Measurements from ENCODE around the gene ICAM2. TPM values are rescaled to one million over a fixed set of nuclear protein-coding genes. Genes with fewer than 3 reads are reported as not detected.

Gene ICAM2
- total RNA-seq, 1 experiment from 2014 or later, result 2.0 TPM

DNA sequence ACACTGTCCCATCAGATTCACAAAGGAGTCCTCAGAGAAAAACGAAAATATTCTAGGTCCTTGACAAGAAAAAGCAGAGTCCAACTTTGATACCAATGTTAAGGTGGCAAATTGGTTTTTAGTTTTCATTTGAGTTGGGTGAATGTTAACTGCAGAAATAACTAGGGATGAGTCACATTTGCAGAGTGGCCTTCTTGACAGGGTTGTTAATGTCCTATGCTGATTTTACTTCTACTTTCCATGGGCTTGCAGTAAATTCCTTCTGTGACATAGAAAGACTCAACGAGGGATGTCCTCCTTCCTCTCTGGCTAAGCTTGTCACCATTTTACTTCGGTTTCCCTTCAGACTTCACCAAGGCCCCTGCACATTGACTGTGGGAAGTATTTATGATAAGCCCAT is 47.2 kb upstream of the ICAM2 start:
- BruUV-seq (replicated peaks), result no TSS peak
- POLR2A ChIA-PET, result no interaction called here

DNA sequence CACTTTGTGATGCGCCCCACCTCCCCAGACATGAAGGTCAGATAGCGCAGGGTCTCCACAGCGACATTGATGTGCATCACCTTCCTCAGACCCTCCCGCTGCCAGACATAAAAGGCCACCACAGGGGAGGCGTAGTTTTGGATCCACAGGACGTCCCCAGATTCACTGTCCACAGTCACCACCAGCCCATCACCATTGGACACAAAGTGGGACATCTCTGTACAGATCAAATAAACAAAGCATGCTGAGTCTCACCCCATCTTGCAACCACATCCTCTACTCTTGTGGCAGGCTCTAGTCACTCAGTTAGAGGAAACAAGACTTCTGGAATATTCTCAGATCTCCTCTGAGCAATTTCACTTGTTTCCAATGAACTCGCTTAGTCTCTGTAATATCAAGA is 46.3 kb upstream of the ICAM2 start:
- no peak for DNase-seq
- no TSS peak for BruUV-seq (replicated peaks)
- CTCF ChIA-PET, result interaction anchor here (6.8 kb wide), 1 partner anchor 67 kb away, joined by 206 read pairs; no protein-coding TSS in a partner anchor
- H3K9me3 Mint-ChIP-seq (ENCODE audit: unreplicated experiment), result peaks cover 19% of the 10 kb centered on the region
- H3K9me3 ChIP-seq, result peaks cover 7% of the 10 kb centered on the region
- intact Hi-C loops (cut with micrococcal nuclease; ENCODE audit: unreplicated experiment), result loop anchor here (10.0 kb wide), 1 partner anchor 218 kb away; no protein-coding TSS in a partner anchor
- no peaks in the 10 kb centered on the region for H3K4me1 Mint-ChIP-seq (ENCODE audit: low read depth, unreplicated experiment)
- H3K27ac Mint-ChIP-seq (ENCODE audit: unreplicated experiment), result no peak overlapping the region
- no peaks in the 10 kb centered on the region for H3K27me3 Mint-ChIP-seq (ENCODE audit: insufficient read depth, unreplicated experiment)
- H3K4me3 Mint-ChIP-seq (ENCODE audit: unreplicated experiment), result no peak overlapping the region
- no peak overlapping the region for H3K4me3 ChIP-seq (ENCODE audit: low read depth, low read length)
- H3K36me3 ChIP-seq (ENCODE audit: control insufficient read depth, insufficient read depth, low read length), result peaks cover 10% of the 10 kb centered on the region
- H3K36me3 Mint-ChIP-seq (ENCODE audit: insufficient read depth, unreplicated experiment), result peaks cover 38% of the 10 kb centered on the region
- H3K27me3 ChIP-seq (replicated peaks; ENCODE audit: control insufficient read depth, insufficient read depth, low read length), result no peaks in the 10 kb centered on the region
- no peaks in the 10 kb centered on the region for H3K4me1 ChIP-seq
- POLR2A ChIA-PET, result no interaction called here
- TF ChIP-seq, protein P1, sequence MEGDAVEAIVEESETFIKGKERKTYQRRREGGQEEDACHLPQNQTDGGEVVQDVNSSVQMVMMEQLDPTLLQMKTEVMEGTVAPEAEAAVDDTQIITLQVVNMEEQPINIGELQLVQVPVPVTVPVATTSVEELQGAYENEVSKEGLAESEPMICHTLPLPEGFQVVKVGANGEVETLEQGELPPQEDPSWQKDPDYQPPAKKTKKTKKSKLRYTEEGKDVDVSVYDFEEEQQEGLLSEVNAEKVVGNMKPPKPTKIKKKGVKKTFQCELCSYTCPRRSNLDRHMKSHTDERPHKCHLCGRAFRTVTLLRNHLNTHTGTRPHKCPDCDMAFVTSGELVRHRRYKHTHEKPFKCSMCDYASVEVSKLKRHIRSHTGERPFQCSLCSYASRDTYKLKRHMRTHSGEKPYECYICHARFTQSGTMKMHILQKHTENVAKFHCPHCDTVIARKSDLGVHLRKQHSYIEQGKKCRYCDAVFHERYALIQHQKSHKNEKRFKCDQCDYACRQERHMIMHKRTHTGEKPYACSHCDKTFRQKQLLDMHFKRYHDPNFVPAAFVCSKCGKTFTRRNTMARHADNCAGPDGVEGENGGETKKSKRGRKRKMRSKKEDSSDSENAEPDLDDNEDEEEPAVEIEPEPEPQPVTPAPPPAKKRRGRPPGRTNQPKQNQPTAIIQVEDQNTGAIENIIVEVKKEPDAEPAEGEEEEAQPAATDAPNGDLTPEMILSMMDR (IDR thresholded peaks at IDR 0.05; ENCODE audit: insufficient read depth in 1 of 2, low read depth in 1 of 2, low read length in 1 of 2, severe bottlenecking in 1 of 2, unreplicated experiment in 1 of 2), result no peak

More for the DNA sequence above, 47.2 kb upstream of the ICAM2 start:
- peaks cover 11% of the 10 kb centered on the region for H3K36me3 ChIP-seq (ENCODE audit: control insufficient read depth, insufficient read depth, low read length)
- CTCF ChIA-PET, result no interaction called here
- Mint-ChIP-seq H3K9me3 (ENCODE audit: unreplicated experiment) (peaks cover 19% of the 10 kb centered on the region), H3K4me3 (ENCODE audit: unreplicated experiment) (no peak overlapping the region), H3K27ac (ENCODE audit: unreplicated experiment) (no peak overlapping the region), H3K27me3 (ENCODE audit: insufficient read depth, unreplicated experiment) (no peaks in the 10 kb centered on the region), H3K36me3 (ENCODE audit: insufficient read depth, unreplicated experiment) (peaks cover 38% of the 10 kb centered on the region), H3K4me1 (ENCODE audit: low read depth, unreplicated experiment) (no peaks in the 10 kb centered on the region)
- no peak overlapping the region for H3K4me3 ChIP-seq (ENCODE audit: low read depth, low read length)
- intact Hi-C loops (cut with micrococcal nuclease; ENCODE audit: unreplicated experiment), result loop anchor here (10.0 kb wide), 1 partner anchor 217 kb away; no protein-coding TSS in a partner anchor
- TF ChIP-seq, protein P1 (IDR thresholded peaks at IDR 0.05; ENCODE audit: insufficient read depth in 1 of 2, low read depth in 1 of 2, low read length in 1 of 2, severe bottlenecking in 1 of 2, unreplicated experiment in 1 of 2), result no peak
- no peak for DNase-seq
- H3K4me1 ChIP-seq, result no peaks in the 10 kb centered on the region
- H3K27me3 ChIP-seq (replicated peaks; ENCODE audit: control insufficient read depth, insufficient read depth, low read length), result no peaks in the 10 kb centered on the region
- peaks cover 7% of the 10 kb centered on the region for H3K9me3 ChIP-seq

DNA sequence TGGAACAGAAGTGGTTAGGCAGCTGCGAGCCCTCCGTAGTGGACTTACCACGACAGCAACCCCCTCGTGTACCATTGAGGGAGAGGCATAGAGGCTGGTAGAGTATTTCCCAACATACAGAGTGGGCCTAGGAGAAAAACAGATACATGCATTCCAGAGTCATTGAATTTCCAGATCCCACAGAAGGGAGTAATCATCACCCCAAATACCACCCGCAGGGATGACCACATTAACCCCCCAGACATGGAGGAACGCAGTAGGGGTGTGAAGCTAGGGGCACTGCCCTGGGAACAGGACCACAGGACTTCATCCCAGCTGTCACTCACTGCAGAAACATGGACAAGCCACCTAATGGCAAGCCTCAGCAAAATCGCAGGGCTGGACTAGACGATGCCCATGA is 44.7 kb upstream of the ICAM2 start:
- H3K36me3 Mint-ChIP-seq (ENCODE audit: insufficient read depth, unreplicated experiment), result peaks cover 29% of the 10 kb centered on the region
- ChIA-PET CTCF (interaction anchor here (6.8 kb wide), 1 partner anchor 68 kb away, joined by 206 read pairs; no protein-coding TSS in a partner anchor), POLR2A (no interaction called here)
- H3K27ac Mint-ChIP-seq (ENCODE audit: unreplicated experiment), result no peak overlapping the region
- no TSS peak for BruUV-seq (replicated peaks)
- H3K9me3 Mint-ChIP-seq (ENCODE audit: unreplicated experiment), result peaks cover 8% of the 10 kb centered on the region
- TF ChIP-seq, protein P1 (IDR thresholded peaks at IDR 0.05; ENCODE audit: insufficient read depth in 1 of 2, low read depth in 1 of 2, low read length in 1 of 2, severe bottlenecking in 1 of 2, unreplicated experiment in 1 of 2), result no peak
- H3K27me3 Mint-ChIP-seq (ENCODE audit: insufficient read depth, unreplicated experiment), result no peaks in the 10 kb centered on the region
- no peak for DNase-seq
- no peak overlapping the region for H3K4me3 Mint-ChIP-seq (ENCODE audit: unreplicated experiment)
- no peaks in the 10 kb centered on the region for H3K27me3 ChIP-seq (replicated peaks; ENCODE audit: control insufficient read depth, insufficient read depth, low read length)
- H3K9me3 ChIP-seq, result peaks cover 7% of the 10 kb centered on the region
- no peaks in the 10 kb centered on the region for H3K4me1 ChIP-seq
- peaks cover 4% of the 10 kb centered on the region; the same call in 1 of the 2 replicates for H3K36me3 ChIP-seq (ENCODE audit: control insufficient read depth, insufficient read depth, low read length)
- H3K4me1 Mint-ChIP-seq (ENCODE audit: low read depth, unreplicated experiment), result peaks cover 3% of the 10 kb centered on the region
- intact Hi-C loops (cut with micrococcal nuclease; ENCODE audit: unreplicated experiment), result loop anchor here (10.0 kb wide), 1 partner anchor 220 kb away; no protein-coding TSS in a partner anchor
- H3K4me3 ChIP-seq (ENCODE audit: low read depth, low read length), result no peak overlapping the region
